Uterus (tissue), 4 donors: ENCODE data around the gene HUS1B. TPM values are rescaled to one million over a fixed set of nuclear protein-coding genes. Genes with fewer than 3 reads are reported as not detected.
"Not testable (repeated sequence)": the region's sequence is repeated elsewhere in the genome, so short reads cannot be mapped to it uniquely, and the experiment has no call there.

Experiments
- DNase-seq, 2 donors: peaks; one replicate each; pipeline ENCODE4 v3.0.0-alpha.2; 2019 to 2020
- H3K27ac ChIP-seq, 2 donors: fragments of 200-600 bp; sonication (generic); 1 replicate in 1 of 2; 2 replicates in 1 of 2; pipeline ENCODE4 v1.5.1; 2016 to 2018
- H3K27me3 ChIP-seq, 2 donors: fragments of 200-600 bp; sonication (generic); one replicate each; pipeline ENCODE4 v1.5.1; 2018 to 2019; ENCODE audit warnings: control low read depth in 1 of 2
- H3K36me3 ChIP-seq, 2 donors: fragments of 200-600 bp; sonication (generic); one replicate each; pipeline ENCODE4 v1.5.1; 2019; ENCODE audit warnings: control low read depth in 1 of 2
- H3K4me1 ChIP-seq, 2 donors: fragments of 200-600 bp; sonication (generic); one replicate each; pipeline ENCODE4 v1.5.1; 2018 to 2019; ENCODE audit warnings: control low read depth in 1 of 2
- H3K4me3 ChIP-seq, 2 donors: fragments of 200-600 bp; sonication (generic); 1 replicate in 1 of 2; 2 replicates in 1 of 2; pipeline ENCODE4 v1.5.1; 2018 to 2019; ENCODE audit warnings: mild to moderate bottlenecking in 1 of 2
- H3K9me3 ChIP-seq, 2 donors: fragments of 200-600 bp; sonication (generic); one replicate each; pipeline ENCODE4 v1.5.1; 2019; ENCODE audit warnings: control low read depth in 1 of 2
- POLR2A ChIP-seq, 2 donors: fragments of 450-650 bp; IDR thresholded peaks; one replicate each; pipeline ENCODE4 v1.6.1; 2016; ENCODE audit warnings: antibody characterized with exemption in 2 of 2, mild to moderate bottlenecking in 1 of 2, moderate library complexity in 1 of 2
- intact Hi-C: fragments of 100-400 bp; cut with DNase I; formaldehyde crosslinking; loops from one replicate; pipeline ENCODE4 v1.15.1; 2023; ENCODE audit warnings: low total_unique reads
- total RNA-seq, 4 donors: library from RNA; depleted of rRNA in 3 of 4; stranded (reverse); fragments of >200 nt in 3 of 4; gene quantifications; one replicate each; pipeline versions ENCODE4 v1.1.0 to v1.2.4, GENCODE V29; 2014 to 2023
- TF ChIP-seq, protein P1 (sequence below), 4 experiments: fragments of 200-600 bp in 2 of 4; fragments of 450-650 bp in 2 of 4; sonication (generic) in 2 of 4; IDR thresholded peaks; one replicate each; pipeline ENCODE4 v1.5.1; 2016 to 2019; ENCODE audit warnings: antibody characterized with exemption in 4 of 4, mild to moderate bottlenecking in 2 of 4, moderate library complexity in 1 of 4
- donor health status: DM: yes; HTN: yes; CAD: no.

Gene HUS1B
- total RNA-seq, 4 donors from 2014 or later, result 1.5 to 2.8 (median 2.8) TPM; not detected in 1

DNA sequence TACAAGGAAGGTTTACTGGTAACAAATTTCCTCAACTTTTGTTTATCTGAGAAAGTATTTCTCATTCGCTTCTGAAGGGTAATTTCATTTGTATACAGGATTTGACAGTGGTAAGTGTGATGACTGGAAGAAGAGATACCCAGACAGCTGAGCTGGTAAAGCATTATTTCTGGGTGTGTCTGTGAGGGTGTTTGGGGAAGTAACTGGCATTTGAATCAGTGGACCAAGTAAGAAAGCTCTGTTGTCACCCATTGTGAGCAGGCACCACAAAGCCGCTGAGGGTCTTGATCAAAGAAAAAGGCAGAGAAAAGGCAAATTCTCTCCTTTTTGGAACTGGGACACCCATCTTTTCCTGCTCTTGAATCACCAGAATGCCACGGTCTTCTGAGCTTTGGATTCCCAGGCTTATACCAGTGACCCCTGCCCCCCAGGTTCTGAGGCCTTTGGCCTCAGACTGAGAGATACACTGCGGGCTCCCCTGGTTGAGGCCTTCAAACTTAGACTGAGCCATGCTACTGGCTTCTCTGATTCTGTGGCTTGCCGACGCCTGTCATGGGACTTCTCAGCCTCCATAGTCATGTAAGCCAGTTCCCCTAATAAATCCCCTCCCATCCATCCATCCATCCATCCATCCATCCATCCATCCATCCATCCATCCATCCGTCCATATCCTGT is 10.5 kb upstream of the HUS1B start:
- Histone ChIP-seq H3K36me3 (no peaks in the 10 kb centered on the region), H3K9me3 (no peaks in the 10 kb centered on the region), H3K27me3 (no peaks in the 10 kb centered on the region), H3K27ac (no peak overlapping the region), H3K4me3 (no peak overlapping the region), H3K4me1 (no peaks in the 10 kb centered on the region)
- TF ChIP-seq, protein P1, sequence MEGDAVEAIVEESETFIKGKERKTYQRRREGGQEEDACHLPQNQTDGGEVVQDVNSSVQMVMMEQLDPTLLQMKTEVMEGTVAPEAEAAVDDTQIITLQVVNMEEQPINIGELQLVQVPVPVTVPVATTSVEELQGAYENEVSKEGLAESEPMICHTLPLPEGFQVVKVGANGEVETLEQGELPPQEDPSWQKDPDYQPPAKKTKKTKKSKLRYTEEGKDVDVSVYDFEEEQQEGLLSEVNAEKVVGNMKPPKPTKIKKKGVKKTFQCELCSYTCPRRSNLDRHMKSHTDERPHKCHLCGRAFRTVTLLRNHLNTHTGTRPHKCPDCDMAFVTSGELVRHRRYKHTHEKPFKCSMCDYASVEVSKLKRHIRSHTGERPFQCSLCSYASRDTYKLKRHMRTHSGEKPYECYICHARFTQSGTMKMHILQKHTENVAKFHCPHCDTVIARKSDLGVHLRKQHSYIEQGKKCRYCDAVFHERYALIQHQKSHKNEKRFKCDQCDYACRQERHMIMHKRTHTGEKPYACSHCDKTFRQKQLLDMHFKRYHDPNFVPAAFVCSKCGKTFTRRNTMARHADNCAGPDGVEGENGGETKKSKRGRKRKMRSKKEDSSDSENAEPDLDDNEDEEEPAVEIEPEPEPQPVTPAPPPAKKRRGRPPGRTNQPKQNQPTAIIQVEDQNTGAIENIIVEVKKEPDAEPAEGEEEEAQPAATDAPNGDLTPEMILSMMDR (IDR thresholded peaks at IDR 0.05), result no peak
- intact Hi-C loops, result no loop called here
- DNase-seq, result no peak

DNA sequence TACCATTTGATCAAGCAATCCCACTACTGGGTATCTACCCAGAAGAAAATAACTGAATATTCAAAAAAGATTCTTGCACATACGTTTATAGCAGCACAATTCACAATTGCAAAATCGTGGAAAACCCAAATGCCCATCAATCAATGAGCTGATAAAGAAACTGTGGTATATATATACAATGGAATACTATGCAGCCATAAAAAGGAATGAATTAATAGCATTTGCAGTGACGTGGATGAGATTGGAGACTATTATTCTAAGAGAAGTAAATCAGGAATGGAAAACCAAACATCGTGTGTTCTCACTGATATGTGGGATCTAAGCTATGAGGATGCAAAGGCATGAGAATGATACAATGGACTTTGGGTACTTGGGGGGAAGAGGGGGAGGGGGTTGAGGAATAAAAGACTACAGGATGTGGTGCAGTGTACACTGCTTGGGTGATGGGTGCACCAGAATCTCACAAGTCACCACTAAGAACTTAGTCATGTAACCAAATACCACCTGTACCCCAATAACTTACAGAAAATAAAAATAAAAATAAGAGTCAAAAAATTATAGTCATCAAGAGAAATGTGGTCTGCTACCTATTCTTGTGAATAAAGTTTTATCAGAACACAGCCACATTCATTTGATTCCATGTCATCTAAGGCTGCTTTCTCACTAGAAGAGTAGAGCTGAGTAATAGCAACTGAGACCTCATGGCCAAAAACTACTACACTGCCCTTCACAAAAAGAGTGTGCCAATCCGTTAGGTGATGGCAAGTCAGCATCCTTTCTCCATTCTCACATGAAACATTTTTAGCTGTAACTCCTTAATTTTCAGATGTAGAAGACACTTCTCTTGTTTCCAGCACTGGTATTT is 8.7 kb upstream of the HUS1B start:
- no peak for DNase-seq
- Histone ChIP-seq H3K36me3 (no peaks in the 10 kb centered on the region), H3K27me3 (no peaks in the 10 kb centered on the region), H3K4me1 (no peaks in the 10 kb centered on the region), H3K4me3 (no peak overlapping the region), H3K27ac (no peak overlapping the region), H3K9me3 (no peaks in the 10 kb centered on the region)
- intact Hi-C loops, result no loop called here
- no peak for TF ChIP-seq POLR2A (IDR thresholded peaks at IDR 0.05)
- TF ChIP-seq, protein P1 (IDR thresholded peaks at IDR 0.05), result no peak

DNA sequence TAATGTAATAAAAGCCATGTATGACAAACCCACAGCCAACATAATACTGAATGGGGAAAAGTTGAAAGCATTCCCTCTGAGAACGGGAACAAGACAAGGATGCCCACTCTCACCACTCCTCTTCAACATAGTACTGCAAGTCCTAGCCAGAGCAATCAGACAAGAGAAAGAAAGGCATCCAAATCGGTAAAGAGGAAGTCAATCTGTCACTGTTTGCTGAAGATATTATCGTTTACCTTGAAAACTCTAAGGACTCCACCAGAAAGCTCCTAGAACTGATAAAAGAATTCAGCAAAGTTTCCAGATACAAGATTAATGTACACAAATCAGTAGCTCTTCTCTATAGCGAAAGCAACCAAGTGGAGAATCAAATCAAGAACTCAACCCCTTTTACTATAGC is 6.9 kb upstream of the HUS1B start:
- H3K27ac ChIP-seq, H3K36me3 ChIP-seq, H3K27me3 ChIP-seq, DNase-seq, intact Hi-C loops, H3K4me3 ChIP-seq, H3K9me3 ChIP-seq, H3K4me1 ChIP-seq: not testable (repeated sequence)

DNA sequence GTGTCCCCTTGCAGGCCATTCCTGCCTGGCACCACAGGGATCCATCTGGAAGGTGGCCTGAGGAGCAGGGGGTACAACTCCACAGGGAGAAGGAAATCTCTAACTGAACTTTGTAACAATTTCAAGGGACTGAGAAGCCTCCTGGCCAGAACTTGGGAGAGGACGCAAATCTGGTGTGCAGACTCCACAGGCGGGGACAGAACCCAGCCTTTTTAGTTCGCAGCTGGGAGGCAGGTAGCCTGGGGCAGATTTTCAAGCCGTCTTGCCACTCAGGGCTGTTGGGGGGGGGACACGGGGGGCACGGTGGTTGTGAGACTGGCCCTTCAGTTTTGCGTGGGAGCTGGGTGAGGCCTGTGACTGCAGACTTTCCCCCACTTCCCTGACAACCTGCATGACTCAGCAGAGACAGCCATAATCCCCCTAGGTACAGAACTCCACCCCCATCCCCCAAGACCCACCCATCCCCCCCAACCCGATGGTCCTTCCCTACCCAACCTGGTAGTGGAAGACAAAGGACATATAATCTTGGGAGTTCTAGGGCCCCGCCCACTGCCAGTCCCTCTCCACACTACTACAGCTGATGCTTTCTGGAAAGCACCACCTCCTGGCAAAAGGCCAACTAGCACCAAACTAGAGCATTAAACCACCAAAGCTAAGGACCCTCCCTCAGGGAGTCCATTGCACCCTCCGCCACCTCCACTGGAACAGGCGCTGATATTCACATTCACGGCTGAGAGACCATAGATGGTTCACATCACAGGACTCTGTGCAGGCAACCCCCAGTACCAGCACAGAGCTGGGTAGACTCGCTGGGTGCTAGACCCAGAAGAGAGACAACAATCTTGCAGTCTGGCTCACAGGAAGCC is 3.0 kb upstream of the HUS1B start:
- TF ChIP-seq POLR2A (IDR thresholded peaks at IDR 0.05), result no peak
- TF ChIP-seq, protein P1 (IDR thresholded peaks at IDR 0.05), result no peak
- H3K36me3 ChIP-seq, result no peaks in the 10 kb centered on the region
- H3K9me3 ChIP-seq, result no peaks in the 10 kb centered on the region
- H3K4me1 ChIP-seq, result no peaks in the 10 kb centered on the region
- DNase-seq, result no peak
- intact Hi-C loops, result no loop called here
- no peak overlapping the region for H3K4me3 ChIP-seq
- no peaks in the 10 kb centered on the region for H3K27me3 ChIP-seq
- no peak overlapping the region for H3K27ac ChIP-seq

DNA sequence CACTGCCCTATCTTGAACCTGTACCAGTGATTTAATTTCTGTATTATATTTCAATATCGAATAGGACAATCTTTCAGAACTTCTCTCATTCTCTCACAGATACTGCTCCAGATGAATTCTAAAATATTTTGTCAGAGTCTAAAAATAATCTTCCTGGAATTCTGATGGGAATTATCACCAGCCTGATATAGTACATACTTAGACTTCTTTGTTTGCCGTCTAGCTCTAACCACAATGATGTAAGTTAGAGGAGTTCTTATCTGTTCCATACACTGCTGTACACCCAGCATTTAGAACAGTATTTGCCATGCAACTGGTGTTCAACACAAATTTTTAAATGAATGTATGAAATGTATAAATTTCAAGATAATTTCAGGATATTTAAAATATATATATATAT is 1.3 kb upstream of the HUS1B start:
- H3K27ac ChIP-seq, result no peak overlapping the region
- no peaks in the 10 kb centered on the region for H3K4me1 ChIP-seq
- intact Hi-C loops, result no loop called here
- DNase-seq, result no peak
- TF ChIP-seq POLR2A (IDR thresholded peaks at IDR 0.05), result no peak
- TF ChIP-seq, protein P1 (IDR thresholded peaks at IDR 0.05), result no peak
- H3K9me3 ChIP-seq, result no peaks in the 10 kb centered on the region
- no peak overlapping the region for H3K4me3 ChIP-seq
- H3K36me3 ChIP-seq, result no peaks in the 10 kb centered on the region
- no peaks in the 10 kb centered on the region for H3K27me3 ChIP-seq
